Thyroid gland (tissue), 4 donors: Measurements from ENCODE around the gene PFKFB1. TPM values are rescaled to one million over a fixed set of nuclear protein-coding genes. Genes with fewer than 3 reads are reported as not detected.

Experiments
- DNase-seq, 2 donors: peaks; one replicate each; pipeline ENCODE4 v3.0.0-alpha.2; 2019
- H3K27ac ChIP-seq, 3 donors: fragments of 200-600 bp; sonication (generic); 1 replicate in 2 of 3; 2 replicates in 1 of 3; pipeline ENCODE4 v1.5.1; 2016 to 2019; ENCODE audit warnings: mild to moderate bottlenecking in 1 of 3, moderate library complexity in 1 of 3
- H3K27me3 ChIP-seq: fragments of 200-600 bp; sonication (generic); one replicate; pipeline ENCODE4 v1.5.1; 2019
- H3K36me3 ChIP-seq, 2 donors: fragments of 200-600 bp; sonication (generic); one replicate each; pipeline ENCODE4 v1.5.1; 2016 to 2019
- H3K4me1 ChIP-seq, 2 donors: fragments of 200-600 bp; sonication (generic); one replicate each; pipeline ENCODE4 v1.5.1; 2017 to 2019
- H3K4me3 ChIP-seq, 3 donors: fragments of 200-600 bp; sonication (generic); replicated peaks in 1 of 3; 1 replicate in 2 of 3; 2 replicates in 1 of 3; pipeline ENCODE4 v1.5.1; 2016; ENCODE audit warnings: mild to moderate bottlenecking in 1 of 3
- H3K9me3 ChIP-seq: fragments of 200-600 bp; sonication (generic); one replicate; pipeline ENCODE4 v1.5.1; 2017
- POLR2A ChIP-seq, 2 donors: fragments of 450-650 bp; IDR thresholded peaks; one replicate each; pipeline ENCODE4 v1.6.1; 2017; ENCODE audit warnings: antibody characterized with exemption in 2 of 2, mild to moderate bottlenecking in 2 of 2, moderate library complexity in 1 of 2
- WGBS, 2 donors: methylation state at CpG; one replicate each; pipeline ENCODE4 v1.1.5; 2017; 5-methylcytosine and 5-hydroxymethylcytosine counted together
- intact Hi-C: fragments of 100-400 bp; cut with DNase I; formaldehyde crosslinking; loops from one replicate; pipeline ENCODE4 v1.15.1; 2023
- total RNA-seq, 4 donors: library from RNA; depleted of rRNA; stranded (reverse); fragments of >200 nt; gene quantifications; one replicate each; pipeline ENCODE4 v1.2.3, GENCODE V29; 2016
- TF ChIP-seq, protein P1 (sequence below), 6 experiments: fragments of 200-600 bp in 3 of 6; fragments of 450-650 bp in 3 of 6; sonication (generic) in 3 of 6; IDR thresholded peaks; one replicate each; pipeline ENCODE4 v1.5.1; 2016 to 2019; ENCODE audit warnings: antibody characterized with exemption in 6 of 6, mild to moderate bottlenecking in 2 of 6, inconsistent platforms in 1 of 6, moderate library complexity in 1 of 6

PFKFB1 gene
- total RNA-seq, 4 donors from 2014 or later: 0.56 to 1.3 (median 0.93) TPM

DNA sequence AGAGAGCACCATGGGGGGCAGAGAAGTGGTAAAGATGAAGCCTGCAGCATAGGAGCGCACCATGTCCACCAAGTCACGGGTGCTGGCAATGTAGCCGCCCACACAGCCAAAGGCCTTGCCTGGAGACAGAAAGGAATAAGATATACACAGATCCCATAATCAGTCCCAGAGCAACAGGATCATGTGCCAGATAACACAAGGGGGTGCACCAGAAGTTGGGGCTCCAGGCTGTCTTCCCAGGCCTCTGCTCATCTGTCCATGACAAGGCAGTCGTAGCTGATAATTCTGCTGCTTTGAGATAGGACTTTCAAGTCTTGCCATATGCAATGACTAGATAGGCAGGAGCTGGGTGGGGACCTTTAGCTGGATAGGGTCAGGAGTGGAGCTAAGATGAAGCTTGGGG, 20.9 kb upstream of the PFKFB1 start:
- H3K36me3 ChIP-seq: no peaks in the 10 kb centered on the region
- no peak overlapping the region for H3K4me3 ChIP-seq
- H3K9me3 ChIP-seq: no peaks in the 10 kb centered on the region
- intact Hi-C loops: no loop called here
- H3K27ac ChIP-seq: no peak overlapping the region
- TF ChIP-seq, protein P1, sequence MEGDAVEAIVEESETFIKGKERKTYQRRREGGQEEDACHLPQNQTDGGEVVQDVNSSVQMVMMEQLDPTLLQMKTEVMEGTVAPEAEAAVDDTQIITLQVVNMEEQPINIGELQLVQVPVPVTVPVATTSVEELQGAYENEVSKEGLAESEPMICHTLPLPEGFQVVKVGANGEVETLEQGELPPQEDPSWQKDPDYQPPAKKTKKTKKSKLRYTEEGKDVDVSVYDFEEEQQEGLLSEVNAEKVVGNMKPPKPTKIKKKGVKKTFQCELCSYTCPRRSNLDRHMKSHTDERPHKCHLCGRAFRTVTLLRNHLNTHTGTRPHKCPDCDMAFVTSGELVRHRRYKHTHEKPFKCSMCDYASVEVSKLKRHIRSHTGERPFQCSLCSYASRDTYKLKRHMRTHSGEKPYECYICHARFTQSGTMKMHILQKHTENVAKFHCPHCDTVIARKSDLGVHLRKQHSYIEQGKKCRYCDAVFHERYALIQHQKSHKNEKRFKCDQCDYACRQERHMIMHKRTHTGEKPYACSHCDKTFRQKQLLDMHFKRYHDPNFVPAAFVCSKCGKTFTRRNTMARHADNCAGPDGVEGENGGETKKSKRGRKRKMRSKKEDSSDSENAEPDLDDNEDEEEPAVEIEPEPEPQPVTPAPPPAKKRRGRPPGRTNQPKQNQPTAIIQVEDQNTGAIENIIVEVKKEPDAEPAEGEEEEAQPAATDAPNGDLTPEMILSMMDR (IDR thresholded peaks at IDR 0.05): no peak
- TF ChIP-seq POLR2A (IDR thresholded peaks at IDR 0.05): no peak
- 100% methylated on average over 4 of the region's 4 CpGs; no CpG with 5 or more reads in 1 of the 2 donors for WGBS, 2 donors
- H3K27me3 ChIP-seq: no peaks in the 10 kb centered on the region
- H3K4me1 ChIP-seq: no peaks in the 10 kb centered on the region
- no peak for DNase-seq

DNA sequence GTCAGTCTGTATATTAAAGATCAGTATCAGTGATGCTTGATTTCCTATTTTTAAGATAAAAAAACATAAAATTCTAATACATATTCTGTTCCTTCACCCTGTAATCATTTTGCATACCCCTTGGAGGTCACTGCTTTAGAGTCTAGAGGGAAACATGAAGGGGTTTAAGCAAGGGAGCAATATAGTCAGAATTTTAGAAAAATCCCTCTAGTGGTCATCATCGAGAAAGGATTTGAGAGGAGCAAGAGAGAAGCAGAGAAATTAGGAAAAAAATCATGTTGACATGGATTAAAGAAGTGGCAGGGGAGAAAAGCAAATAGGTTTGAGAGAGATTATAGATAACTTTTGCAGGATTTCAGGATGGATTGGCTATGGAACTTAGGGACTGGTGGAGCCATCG, 17.3 kb upstream of the PFKFB1 start:
- Histone ChIP-seq H3K4me1 (no peaks in the 10 kb centered on the region), H3K9me3 (no peaks in the 10 kb centered on the region), H3K27me3 (no peaks in the 10 kb centered on the region), H3K36me3 (no peaks in the 10 kb centered on the region), H3K4me3 (no peak overlapping the region), H3K27ac (no peak overlapping the region)
- intact Hi-C loops: no loop called here
- no peak for TF ChIP-seq POLR2A (IDR thresholded peaks at IDR 0.05)
- TF ChIP-seq, protein P1 (IDR thresholded peaks at IDR 0.05): peak in 1 of 6 experiments; percentile 14
- DNase-seq: no peak
- 30 to 45% methylated on average over 2 of the region's 2 CpGs for WGBS, 2 donors

DNA sequence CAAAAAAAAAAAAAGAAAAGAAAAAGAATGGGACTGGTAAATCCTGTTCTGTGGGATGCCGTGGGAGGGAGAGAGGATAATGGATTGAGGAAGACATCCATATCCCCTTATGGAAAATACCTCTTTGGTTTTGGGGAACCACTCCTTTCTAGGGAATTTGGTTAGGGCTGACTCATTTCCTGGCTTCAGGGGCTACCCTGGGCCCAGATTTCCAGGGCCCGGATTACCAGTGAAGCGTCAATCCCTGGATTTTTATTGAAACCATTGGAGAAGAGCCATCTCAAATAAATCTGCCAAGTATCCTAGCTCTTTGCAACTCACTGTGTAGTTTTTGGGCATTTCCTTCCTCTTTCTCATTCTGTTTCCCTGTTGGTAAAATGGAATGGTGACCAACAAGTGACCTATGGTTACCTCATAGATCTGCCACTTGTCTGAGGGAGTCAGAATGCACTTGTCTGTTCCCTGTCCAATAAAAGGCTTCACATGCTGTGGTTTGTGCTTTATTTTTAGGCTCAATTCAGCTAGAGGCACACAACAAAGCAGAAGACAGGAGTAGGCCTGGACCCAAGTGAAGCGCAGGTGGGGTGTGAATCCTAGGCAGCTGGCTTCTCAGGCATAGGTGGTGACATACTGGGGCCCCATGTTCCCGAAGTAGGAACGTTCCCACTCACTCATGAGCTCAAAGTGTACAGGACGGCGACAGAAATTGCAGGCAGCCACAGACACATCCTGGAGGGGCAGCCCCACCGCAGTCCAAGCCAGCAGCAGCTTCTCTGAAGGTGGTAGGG, 14.8 kb upstream of the PFKFB1 start:
- Histone ChIP-seq H3K4me1 (no peaks in the 10 kb centered on the region), H3K27ac (no peak overlapping the region), H3K9me3 (no peaks in the 10 kb centered on the region), H3K36me3 (peaks cover 0 to 9% of the 10 kb centered on the region in 2 donors), H3K27me3 (no peaks in the 10 kb centered on the region), H3K4me3 (no peak overlapping the region)
- TF ChIP-seq, protein P1 (IDR thresholded peaks at IDR 0.05): no peak
- no peak for TF ChIP-seq POLR2A (IDR thresholded peaks at IDR 0.05)
- 66 to 70% methylated on average over 6 to 8 of the region's 9 CpGs for WGBS, 2 donors
- no peak for DNase-seq
- intact Hi-C loops: loop anchor here (10.0 kb wide), 1 partner anchor 194 kb away; no protein-coding TSS in a partner anchor

DNA sequence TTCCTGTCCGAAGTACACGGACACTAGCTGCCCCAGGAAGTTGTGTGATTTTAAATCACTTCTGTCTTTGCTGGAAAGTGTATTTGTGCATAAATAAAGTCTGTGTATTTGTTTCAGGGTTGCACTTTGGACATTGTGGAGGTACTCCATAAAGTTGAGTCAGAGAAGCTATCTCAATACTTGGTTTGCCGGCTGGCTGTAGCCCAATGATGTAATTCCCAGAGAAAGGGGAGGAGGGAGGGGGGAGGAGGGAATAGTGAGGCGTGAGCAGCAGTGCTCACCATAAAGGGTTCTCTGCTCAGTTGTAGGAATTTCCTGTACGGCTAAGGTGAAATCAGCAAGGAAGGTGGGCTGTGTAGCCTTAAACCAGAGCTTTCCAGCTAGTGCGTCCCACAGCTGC, 13.7 kb upstream of the PFKFB1 start:
- no peak overlapping the region for H3K27ac ChIP-seq
- DNase-seq: no peak

More for the DNA sequence above, 13.7 kb upstream of the PFKFB1 start:
- Histone ChIP-seq H3K36me3 (peaks cover 0 to 9% of the 10 kb centered on the region in 2 donors), H3K27me3 (no peaks in the 10 kb centered on the region), H3K4me1 (no peaks in the 10 kb centered on the region), H3K4me3 (no peak overlapping the region), H3K9me3 (no peaks in the 10 kb centered on the region)
- intact Hi-C loops: loop anchor here (10.0 kb wide), 1 partner anchor 193 kb away; no protein-coding TSS in a partner anchor
- TF ChIP-seq, protein P1 (IDR thresholded peaks at IDR 0.05): no peak
- TF ChIP-seq POLR2A (IDR thresholded peaks at IDR 0.05): no peak
- 62 to 84% methylated on average over 5 to 6 of the region's 6 CpGs for WGBS, 2 donors
